ENCODE data around the gene RNF223. TPM values are rescaled to one million over a fixed set of nuclear protein-coding genes. Genes with fewer than 3 reads are reported as not detected.

RNF223 gene
- total RNA-seq, 1 donor from 2014 or later = not detected

- peaks cover 5% of the 10 kb centered on the region for H3K27me3 Mint-ChIP-seq (ENCODE audit: unreplicated experiment)
- H3K36me3 Mint-ChIP-seq (ENCODE audit: unreplicated experiment) = peaks cover 5% of the 10 kb centered on the region
- H3K4me3 Mint-ChIP-seq (ENCODE audit: unreplicated experiment) = no peak overlapping the region
- no peak overlapping the region for H3K27ac Mint-ChIP-seq (ENCODE audit: unreplicated experiment)
- H3K4me1 Mint-ChIP-seq (ENCODE audit: low read depth, unreplicated experiment) = peaks cover 9% of the 10 kb centered on the region
- TF ChIP-seq CTCF (IDR thresholded peaks at IDR 0.05; ENCODE audit: partially characterized antibody, unreplicated experiment) = no peak
- DNase-seq = no peak
- peaks cover 12% of the 10 kb centered on the region for H3K9me3 Mint-ChIP-seq (ENCODE audit: unreplicated experiment)
Observed at GRCh38 chr1:1090424-1091343, 16.6 kb upstream of the RNF223 start.

- Mint-ChIP-seq H3K4me1 (ENCODE audit: low read depth, unreplicated experiment) (peaks cover 9% of the 10 kb centered on the region), H3K27ac (ENCODE audit: unreplicated experiment) (no peak overlapping the region), H3K9me3 (ENCODE audit: unreplicated experiment) (peaks cover 12% of the 10 kb centered on the region), H3K36me3 (ENCODE audit: unreplicated experiment) (peaks cover 5% of the 10 kb centered on the region), H3K4me3 (ENCODE audit: unreplicated experiment) (no peak overlapping the region), H3K27me3 (ENCODE audit: unreplicated experiment) (peaks cover 5% of the 10 kb centered on the region)
- DNase-seq = no peak
- TF ChIP-seq CTCF (IDR thresholded peaks at IDR 0.05; ENCODE audit: partially characterized antibody, unreplicated experiment) = no peak
Observed at GRCh38 chr1:1089731-1090423, 15.8 kb upstream of the RNF223 start.

GRCh38 chr1:1088801-1089680, 14.9 kb upstream of the RNF223 start:
- Mint-ChIP-seq H3K27ac (ENCODE audit: unreplicated experiment) (no peak overlapping the region), H3K4me1 (ENCODE audit: low read depth, unreplicated experiment) (peaks cover 9% of the 10 kb centered on the region), H3K4me3 (ENCODE audit: unreplicated experiment) (no peak overlapping the region), H3K36me3 (ENCODE audit: unreplicated experiment) (peaks cover 5% of the 10 kb centered on the region), H3K27me3 (ENCODE audit: unreplicated experiment) (peaks cover 5% of the 10 kb centered on the region), H3K9me3 (ENCODE audit: unreplicated experiment) (peaks cover 12% of the 10 kb centered on the region)
- DNase-seq = no peak
- TF ChIP-seq CTCF (IDR thresholded peaks at IDR 0.05; ENCODE audit: partially characterized antibody, unreplicated experiment) = no peak

GRCh38 chr1:1088029-1088800, 14.1 kb upstream of the RNF223 start:
- H3K27me3 Mint-ChIP-seq (ENCODE audit: unreplicated experiment) = peaks cover 6% of the 10 kb centered on the region
- H3K27ac Mint-ChIP-seq (ENCODE audit: unreplicated experiment) = no peak overlapping the region

More at GRCh38 chr1:1088029-1088800, 14.1 kb upstream of the RNF223 start:
- peaks cover 5% of the 10 kb centered on the region for H3K36me3 Mint-ChIP-seq (ENCODE audit: unreplicated experiment)
- no peak for TF ChIP-seq CTCF (IDR thresholded peaks at IDR 0.05; ENCODE audit: partially characterized antibody, unreplicated experiment)
- H3K4me1 Mint-ChIP-seq (ENCODE audit: low read depth, unreplicated experiment) = peaks cover 7% of the 10 kb centered on the region
- H3K4me3 Mint-ChIP-seq (ENCODE audit: unreplicated experiment) = no peak overlapping the region
- DNase-seq = peak; percentile 37
- H3K9me3 Mint-ChIP-seq (ENCODE audit: unreplicated experiment) = peaks cover 8% of the 10 kb centered on the region
